GM18508 (cell line): ENCODE results near the gene GNGT2.

Experiments used
- ATAC-seq: cut with Tn5 transposase; IDR thresholded peaks from one replicate; pipeline ENCODE4 v1.9.1; 2021; ENCODE audit warnings: moderate number of reproducible peaks; ENCODE audit not compliant: insufficient read depth, unreplicated experiment

The GNGT2 gene

DNA sequence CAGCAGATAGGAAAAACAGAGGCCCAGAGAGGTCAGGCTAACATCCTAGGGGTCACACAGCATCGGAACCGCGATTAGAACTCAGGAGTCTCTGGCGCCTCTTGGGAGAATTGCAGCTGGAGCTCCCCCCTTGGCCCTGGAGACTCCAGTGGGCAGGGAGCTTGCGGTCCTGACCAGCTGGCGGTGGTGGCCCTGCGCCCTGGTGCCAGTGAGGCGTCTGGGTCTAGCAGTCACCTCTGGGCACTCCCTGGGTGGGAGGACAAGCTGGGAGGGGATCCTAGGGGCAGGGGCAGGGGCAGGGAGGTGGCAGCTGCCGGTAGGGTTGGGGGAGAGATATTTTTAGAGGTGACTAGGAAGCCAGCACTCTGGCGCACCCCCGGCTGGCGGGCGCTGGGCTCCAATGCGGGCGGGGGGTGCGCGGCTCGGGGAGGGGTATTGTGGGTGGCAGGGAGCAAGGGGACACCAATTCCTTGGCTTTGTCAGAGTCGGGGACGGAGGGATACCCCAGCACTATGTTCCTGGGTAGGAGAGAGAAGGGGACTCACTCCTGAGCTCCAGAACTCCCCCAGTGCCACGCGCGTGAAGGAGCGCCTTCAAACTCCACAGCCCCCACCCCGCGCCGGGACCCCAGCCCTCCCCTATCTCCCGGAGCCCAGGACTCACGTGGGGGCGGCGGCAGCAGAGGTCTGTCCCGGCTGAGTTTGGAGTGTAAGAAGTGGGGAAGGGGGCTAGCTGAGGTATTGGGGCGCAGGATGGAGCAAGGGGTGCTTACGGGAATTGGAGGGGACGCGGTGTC lies 19.6 kb upstream of the GNGT2 start:
- ATAC-seq, result no peak

DNA sequence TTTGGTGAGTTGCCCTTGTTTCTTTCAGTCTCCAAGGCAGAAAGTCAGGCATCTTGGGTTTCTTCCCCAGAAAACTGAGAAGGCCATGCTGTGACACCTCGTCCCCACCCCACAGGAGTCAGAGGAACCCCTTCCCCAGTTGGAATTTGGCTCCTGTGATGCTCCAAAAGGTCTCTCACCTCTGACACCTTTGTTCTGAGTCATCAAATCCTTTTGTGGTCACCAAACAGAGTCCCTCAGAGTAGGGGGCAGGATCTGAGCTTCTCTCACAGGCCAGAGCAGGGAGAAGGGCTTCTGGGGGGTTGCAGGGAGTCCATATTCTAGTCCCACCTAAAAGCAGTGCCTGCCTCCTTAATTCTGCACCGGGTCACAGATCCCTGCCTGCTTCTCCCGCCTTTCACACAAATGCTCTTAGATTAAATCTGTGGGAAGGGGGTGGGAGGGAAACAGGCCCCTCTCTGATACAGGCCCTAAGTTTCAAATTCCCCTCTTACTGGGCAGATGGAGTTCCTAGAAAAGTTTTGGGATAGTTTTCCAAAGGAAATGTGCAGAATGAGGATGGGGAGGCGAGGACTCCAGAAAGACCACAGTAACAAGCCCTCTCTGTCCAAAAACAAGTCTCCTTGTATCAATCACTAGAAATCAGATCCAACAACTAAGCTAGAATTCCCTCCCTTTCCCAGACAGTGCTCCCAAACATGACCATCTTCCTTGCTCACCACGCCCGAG lies 18.9 kb upstream of the GNGT2 start:
- no peak for ATAC-seq

DNA sequence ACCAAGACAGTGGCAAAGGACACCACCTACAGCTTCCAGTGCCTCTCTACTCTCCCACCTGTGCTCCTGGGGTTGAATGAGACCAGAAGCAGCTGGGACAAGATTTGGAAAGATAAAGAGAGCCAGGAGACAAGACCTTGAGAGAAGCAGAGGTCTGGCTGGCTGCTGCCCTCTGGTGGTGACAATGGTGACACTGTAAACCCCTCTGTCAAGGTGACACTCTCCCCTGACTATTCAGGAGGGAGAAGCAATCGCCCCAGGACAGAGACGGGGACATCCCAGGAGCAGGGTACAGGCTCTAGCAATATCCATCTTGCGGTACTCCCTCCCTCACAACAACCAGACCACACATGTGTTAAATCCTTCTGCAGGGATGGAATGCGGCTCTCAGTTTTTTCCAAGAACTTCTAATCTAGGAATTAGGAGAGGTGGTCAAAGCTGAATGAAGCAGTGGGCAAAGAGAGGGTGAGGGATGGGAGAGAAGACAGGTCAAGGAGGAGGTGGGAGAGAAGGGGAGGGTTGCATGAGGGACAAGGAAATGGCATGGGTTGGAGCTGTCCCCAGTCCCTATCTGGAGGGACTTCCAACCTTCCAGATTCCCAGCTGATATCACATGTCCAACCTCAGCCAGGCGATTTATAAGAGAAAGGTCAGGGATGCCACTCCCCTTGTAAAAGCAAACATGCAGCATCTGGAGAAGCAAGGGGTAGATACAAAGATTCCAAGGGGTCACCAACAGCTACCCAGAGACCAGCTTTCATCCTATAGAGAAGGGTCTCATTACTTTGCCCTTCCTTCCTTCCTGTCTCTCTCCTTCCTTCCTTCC lies 17.3 kb upstream of the GNGT2 start:
- ATAC-seq, result no peak

DNA sequence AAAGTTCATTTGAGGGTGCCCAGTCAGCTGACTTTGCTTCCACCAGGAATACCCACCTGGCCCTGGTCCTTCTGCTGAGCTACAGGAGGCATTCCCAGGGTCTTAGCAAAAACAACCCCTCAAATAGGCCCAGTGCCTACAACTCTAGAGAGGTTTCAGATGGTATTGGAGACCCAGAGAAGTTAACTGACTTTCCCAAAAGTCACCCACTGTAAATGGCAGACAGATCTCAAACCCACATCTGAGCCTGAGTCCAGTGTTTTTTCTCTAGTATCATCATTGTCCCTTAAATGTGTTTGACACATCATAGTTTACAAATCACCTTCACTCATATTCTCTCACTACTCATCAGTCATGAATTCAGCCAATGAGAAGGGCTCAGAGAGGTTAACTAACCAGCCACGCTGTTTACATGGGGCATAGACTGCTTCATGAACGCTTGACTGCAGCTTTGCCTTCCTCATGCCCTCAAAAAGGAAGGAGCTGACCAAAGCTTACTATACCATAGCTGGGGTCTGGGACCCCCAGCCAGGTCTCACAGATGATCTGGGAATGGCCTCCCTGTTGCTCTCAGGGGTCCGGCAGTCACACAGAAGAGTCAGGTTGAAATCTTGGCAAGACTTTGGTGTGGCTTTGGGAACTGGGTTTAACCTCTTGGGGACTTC lies 16.5 kb upstream of the GNGT2 start:
- ATAC-seq, result no peak

DNA sequence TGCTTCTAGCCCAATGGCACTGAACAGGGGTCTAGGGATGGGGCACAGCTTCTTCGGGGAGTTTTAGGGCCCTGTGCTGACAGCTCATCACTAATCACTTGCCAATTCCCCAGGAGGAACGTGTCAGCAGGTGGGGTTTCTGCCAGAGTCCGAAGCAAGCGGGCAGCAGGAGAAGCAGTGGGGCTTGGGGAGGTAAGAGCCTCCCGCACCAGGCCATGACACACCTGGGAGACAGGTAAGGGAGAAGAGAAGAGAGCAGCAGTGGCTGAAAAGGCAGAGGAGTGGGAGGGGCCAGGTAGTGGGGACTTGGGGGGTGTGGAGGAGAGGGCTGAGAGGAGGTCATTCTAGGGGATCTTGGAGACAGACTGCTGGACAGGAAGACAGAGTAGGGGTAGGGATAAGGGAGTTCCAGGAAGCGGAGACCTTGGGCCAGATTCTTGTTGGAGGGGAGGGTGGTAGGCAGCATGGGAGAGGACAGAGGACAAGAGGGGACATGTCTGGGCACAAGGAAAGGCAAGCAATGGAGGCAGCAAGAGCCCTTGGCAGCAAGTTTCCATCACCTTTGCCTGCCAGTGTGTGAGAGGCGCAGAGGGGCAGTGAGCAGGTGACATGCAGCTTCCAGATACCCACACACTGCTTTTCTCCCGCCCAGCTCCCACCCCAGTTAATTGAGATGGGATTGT lies 15.3 kb upstream of the GNGT2 start:
- no peak for ATAC-seq

DNA sequence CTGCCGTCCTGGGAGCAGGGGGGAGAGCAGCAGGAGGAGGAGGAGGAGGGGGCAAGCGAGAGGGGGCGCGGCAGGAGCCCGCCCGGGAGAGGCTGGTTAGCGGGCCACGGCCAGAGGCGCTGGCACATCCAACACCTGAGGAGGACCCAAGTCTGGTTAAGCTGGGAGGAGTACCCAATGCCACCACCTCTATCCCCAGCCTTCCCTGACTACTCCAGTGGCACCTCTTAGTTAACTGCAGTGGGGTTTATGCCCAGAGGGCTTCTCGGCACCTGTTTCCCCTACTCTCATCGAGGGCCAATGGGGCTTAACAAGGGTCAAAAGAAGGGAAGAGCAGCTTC lies 14.6 kb upstream of the GNGT2 start:
- ATAC-seq, result no peak

DNA sequence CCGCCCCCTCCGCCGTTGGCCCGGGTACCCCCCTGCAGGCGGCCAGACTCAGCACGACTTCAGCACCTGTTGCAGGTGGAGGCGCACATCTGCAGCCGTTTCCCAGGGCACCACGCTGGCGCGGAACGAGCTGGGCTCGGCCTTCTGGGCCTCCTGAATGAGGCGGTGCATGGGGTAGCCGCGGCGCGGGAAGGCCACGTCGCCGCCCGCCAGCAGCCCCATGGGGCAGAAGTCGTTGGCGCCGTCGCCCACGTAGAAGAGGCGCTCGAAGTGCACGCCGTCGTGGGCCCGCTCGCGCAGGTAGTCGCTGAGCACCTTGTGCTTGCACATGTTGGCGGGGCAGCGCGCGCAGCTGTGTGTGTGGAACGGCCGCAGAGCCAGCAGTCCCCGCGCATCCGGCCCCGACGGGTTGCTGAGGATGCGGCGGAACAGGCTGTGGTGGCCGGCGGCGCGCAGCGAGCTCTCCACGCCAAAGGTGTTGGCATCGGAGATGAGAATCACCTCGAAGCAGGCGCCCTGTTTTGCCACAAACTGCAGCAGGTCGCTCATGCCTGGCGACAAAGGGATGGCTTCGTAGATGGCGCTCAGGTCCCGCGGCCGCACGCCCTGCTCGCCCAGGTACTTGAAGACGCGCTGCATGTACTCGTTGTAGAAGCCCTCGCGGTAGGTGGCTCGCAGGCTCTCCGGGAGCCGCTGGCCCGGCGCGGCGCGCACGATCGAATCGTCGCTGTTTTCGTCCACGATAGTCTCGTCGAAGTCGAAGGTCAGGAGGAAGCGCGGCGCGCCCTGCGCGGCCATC lies 14.0 kb upstream of the GNGT2 start:
- ATAC-seq, result no peak

DNA sequence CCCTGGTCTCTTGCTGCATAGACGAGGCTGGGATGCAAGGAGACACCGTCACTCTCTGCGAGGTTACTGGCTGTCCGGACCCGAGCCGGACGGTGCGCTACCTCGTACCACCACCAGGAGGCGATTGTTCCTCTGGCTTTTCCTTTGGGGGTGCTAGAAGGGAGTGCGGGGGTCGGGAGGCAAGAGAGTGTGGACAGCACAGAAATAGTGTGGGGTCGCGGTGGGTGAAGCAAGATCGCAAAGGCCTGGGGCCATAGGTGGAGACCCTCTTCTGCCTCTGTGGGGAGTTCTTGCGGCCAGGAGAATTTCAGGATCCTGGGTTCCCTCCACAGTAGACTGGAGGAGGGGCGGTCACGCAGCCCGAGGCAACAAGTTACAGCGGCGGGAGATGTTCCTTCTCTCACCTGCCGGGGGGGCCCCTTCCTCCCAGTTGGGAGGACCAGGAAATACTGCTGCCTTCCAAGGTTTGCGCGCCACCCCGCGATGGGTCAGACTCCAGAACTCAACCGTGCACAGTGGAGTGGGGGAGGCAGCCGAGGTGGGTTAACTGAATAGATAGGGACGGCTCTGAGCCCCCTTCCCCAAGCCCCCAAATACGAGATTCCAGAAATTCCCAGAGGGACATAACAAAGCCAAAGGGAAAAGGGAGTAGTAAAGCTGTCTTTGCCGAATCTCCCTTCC lies 13.3 kb upstream of the GNGT2 start:
- ATAC-seq, result no peak

DNA sequence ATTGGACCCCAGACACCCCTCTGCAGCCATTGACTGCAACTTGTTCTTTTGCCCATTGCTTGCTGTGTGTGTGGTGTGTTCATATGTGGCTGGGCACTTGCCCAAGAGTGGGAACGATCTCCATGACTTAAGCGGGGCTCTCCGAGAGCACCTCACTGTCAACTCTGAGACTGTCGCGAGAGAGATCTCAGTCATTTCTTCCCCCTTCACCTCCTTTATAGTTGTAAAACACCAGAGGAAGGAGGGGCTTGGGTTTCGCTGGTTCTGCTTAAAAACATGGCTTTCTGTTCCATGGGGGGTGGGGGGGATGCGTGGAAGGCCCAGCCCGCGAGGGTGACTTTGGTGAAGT lies 12.8 kb upstream of the GNGT2 start:
- no peak for ATAC-seq

DNA sequence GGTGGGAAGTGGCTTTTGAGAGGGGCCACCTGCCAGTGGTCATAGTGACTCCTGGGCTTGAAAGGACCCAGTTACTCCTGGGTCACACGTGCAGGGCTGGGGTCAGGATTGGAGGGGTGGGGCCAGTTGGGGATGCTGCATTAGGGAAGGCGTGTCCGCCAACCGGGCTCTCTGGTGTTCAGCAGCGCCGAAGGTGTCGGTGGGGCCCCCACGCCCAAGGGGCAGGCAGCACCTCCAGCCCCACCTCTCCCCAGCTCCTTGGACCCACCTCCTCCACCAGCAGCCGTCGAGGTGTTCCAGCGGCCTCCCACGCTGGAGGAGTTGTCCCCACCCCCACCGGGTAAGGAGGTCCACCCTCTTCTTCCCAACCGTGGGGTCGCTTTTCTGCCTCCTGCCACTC lies 9.6 kb upstream of the GNGT2 start:
- ATAC-seq, result no peak

DNA sequence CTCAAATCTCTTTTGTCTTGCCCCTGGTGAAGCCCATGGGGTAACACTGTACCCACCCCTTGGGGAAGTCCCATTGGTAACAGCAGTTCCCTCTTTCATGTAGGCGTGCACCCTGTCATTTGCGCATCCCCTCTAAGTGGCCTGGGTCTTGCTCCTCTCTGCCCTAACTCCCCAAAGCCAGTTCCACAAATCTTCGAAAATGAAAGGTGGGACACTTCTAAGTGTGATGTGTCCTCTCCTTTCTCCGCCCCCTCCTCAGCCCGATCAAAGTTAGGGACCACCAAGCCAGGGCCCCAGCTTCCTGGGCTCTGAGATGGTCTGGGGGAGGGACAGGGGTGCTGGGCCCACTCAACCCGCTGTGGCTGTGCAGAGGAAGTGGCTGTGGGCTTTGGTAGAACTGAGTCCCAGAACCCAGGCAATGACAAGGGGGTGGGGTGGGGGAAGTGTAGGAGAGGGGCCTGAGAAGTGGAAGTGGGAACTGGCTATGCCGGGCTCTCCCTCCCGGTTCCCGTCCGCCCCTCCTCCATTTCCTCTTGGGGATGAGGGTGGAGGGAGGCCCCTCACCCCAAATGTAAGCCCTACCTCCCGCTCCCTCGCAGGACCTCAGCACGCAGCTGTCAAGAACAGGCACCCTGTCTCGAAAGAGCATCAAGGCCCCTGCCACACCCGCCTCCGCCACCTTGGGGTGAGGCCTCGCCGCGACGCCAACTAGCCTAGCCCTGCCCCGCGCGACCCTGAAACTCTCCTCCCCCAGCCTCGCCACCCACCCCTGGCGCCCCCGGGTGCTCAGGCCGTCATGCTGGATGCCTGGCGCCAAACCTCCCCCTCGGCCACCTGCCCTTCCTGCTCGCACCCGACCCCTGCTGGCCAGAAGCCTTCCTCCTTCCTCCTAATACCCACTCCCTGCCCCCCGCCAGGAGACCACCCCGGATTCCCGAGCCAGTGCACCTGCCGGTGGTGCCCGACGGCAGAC lies 8.9 kb upstream of the GNGT2 start:
- ATAC-seq, result no peak

DNA sequence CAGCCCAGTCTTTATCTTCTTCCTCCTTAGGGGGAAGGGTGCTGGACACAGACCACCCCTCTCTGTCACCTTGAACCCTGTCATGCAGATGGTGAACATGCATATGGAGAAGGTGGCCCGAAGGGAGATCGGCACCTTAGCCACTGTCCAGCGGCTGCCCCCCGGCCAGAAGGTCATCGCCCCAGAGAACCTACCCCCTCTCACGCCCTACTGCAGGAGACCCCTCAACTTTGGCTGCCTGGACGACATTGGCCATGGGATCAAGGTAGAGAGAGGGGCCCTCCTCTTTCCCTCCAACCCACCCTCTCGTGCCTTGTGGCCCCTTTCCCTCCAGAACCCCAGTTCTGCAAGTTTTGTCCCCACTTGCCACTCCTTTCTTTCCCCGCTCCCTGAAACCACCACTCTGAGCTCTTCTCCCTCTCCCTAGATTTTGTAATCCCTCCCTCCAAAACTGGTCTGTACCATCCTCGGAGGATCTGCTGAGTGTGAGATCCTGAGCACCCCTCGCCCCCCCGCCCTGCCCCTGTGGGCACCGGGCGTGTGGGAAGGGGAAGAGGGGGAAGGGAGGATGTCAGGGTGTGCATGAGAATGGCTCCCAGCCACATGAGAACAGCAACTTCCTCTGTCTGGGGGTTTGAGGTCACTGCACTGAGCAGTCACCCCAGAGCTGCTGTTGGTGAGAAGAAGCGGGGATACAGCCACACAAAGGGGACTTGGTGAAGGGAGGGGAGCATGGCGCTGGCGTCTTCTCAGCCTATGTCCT lies 7.5 kb upstream of the GNGT2 start:
- no peak for ATAC-seq

DNA sequence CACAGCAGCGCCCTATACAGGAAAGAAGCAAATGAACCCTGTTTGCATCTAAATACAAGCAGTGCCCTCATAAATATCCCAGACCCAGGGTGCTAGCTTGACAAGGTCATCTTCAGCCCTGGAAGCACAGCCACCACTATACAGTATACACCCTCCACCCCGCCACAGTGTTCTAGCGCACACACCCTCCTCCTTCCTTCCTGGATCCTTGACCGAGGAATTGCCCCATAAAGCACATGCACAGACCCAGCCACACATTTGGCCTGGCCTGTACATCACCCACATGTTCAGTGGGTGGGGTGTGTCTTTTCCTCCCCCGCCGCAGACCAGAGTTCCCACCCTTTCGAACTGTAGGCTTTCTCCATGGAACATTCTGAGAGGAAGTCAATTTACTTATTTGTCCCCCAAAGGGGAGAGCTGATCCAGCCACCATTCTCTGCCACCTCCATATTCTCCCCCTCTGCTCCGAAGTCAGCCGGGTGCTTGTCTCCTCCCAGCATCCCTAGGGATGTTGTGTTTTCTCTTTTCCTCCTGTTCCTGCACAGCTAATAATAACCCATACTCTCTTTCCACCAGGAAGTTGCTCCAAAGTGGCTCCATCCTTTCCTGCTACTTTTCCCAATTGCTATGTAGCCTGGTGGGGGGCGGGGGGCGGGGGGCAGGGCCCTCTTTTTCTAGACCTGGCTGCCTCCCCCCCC lies 6.7 kb upstream of the GNGT2 start:
- no peak for ATAC-seq

DNA sequence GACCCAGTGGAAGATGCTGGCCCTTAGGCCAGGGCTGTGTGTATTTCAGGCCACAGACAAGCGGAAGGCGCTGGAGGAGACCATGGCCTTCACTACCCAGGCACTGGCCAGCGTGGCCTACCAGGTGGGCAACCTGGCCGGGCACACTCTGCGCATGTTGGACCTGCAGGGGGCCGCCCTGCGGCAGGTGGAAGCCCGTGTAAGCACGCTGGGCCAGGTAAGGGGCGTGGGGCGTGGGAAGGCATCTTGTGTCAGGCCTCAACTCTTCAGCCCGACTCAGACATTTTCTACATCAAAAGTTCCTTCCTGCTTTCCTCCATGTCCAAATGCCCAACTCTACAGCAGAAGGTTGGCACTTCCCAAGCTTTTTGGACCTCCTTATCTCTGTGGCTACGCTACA lies 6.1 kb upstream of the GNGT2 start:
- no peak for ATAC-seq

DNA sequence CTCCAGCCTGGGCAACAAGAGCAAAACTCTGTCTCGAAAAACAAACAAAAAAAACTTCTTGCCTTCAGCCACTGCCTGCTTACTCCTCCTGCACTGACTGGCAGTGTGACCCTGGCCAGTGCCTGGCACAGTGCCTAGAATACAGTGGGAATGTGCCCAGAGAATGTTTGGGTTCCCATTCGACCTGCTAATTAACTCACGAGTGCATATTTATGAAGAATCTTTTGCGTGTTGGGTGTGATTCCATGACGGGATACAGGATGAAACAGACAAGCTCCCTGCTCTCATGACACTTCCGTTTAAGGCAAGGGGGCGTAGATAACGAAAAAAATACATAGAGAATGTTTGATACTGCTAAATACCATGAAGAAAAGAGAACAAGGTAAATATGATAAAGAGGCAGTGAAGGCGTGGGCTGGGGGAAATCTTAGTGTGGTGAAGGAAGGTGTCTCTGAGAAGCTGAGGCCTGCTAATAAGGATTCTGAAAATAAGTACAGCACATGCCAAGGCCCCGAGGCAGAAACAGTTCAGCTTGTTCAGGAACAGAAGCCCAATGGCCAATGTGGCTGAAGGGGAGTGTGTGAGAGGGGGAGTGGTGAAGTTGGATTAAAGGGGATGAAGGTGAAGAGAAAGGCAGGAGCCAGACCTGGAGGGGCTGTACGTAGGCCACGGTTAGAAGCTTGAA lies 4.4 kb upstream of the GNGT2 start:
- no peak for ATAC-seq

DNA sequence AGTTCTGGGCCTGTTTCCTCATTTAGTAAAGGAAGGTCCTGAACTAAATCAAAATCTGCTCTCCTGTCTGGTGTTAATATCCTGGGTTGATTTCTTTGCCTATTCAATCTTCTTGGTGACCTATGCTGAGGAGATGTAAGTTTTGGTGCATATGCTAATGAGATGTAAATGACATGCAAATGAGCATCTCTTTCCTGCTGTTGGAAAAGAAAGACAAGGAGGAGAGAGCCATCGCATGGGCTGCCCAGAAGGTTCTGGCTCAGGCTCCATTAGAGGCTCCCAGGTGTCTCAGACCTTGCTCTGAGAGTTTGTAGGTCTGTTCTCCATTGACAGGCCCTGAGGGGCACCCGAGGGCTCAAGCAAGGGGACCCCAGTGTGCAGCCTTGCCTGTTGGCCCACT lies 3.5 kb upstream of the GNGT2 start:
- no peak for ATAC-seq
